HUES48 (cell line): ENCODE results near the gene PDCD7.

Experiments
- H3K27ac ChIP-seq: one replicate; pipeline ENCODE4 v1.7.0; 2013; ENCODE audit warnings: low read depth, low read length, inconsistent platforms
- H3K27me3 ChIP-seq: 2 replicates; pipeline ENCODE4 v1.6.1; 2013; ENCODE audit warnings: mild to moderate bottlenecking, low read length; ENCODE audit not compliant: control insufficient read depth, insufficient read depth
- H3K36me3 ChIP-seq: 2 replicates; pipeline ENCODE4 v1.6.1; 2013; ENCODE audit warnings: low read length; ENCODE audit not compliant: control insufficient read depth, insufficient read depth
- H3K4me1 ChIP-seq: 2 replicates; pipeline ENCODE4 v1.6.1; 2013; ENCODE audit warnings: mild to moderate bottlenecking, low read length; ENCODE audit not compliant: control insufficient read depth, insufficient read depth
- H3K4me3 ChIP-seq: 2 replicates; pipeline ENCODE4 v1.5.1; 2013; ENCODE audit warnings: mild to moderate bottlenecking, low read depth, low read length
- H3K9ac ChIP-seq: 2 replicates; pipeline ENCODE4 v1.6.1; 2013; ENCODE audit warnings: mild to moderate bottlenecking, low read depth, low read length, moderate library complexity
- H3K9me3 ChIP-seq: 2 replicates; pipeline ENCODE4 v1.6.1; 2013; ENCODE audit warnings: low read length; ENCODE audit not compliant: control insufficient read depth, insufficient read depth

PDCD7 gene

GRCh38 chr15:65130941-65131340 is 2.7 kb downstream of the PDCD7 start:
- Histone ChIP-seq H3K9me3 (no peaks in the 10 kb centered on the region), H3K27me3 (no peaks in the 10 kb centered on the region), H3K4me3 (no peak overlapping the region), H3K36me3 (peaks cover 35% of the 10 kb centered on the region), H3K27ac (no peak overlapping the region), H3K9ac (no peak overlapping the region), H3K4me1 (0 out of 2 replicates have a peak, but pooled peaks cover 3% of the 10 kb centered on the region)

- peaks cover 40% of the 10 kb centered on the region for H3K36me3 ChIP-seq
- no peak overlapping the region for H3K9ac ChIP-seq
These were observed 18.1 kb downstream of the PDCD7 start for GRCh38 chr15:65115542-65115941.

GRCh38 chr15:65115086-65115485 is 18.5 kb downstream of the PDCD7 start, which contains the start of gene UBAP1L:
Gene UBAP1L (minus strand): TSS chr15:65115200. CDS start chr15:65106215, 8,985 bp downstream.
- H3K27ac ChIP-seq = no peak within 1 kb of the TSS
- H3K4me1 ChIP-seq = no peaks in the 10 kb centered on the region
- no peaks in the 10 kb centered on the region for H3K27me3 ChIP-seq
- H3K4me3 ChIP-seq = no peak within 1 kb of the TSS
- no peak within 1 kb of the TSS for H3K9ac ChIP-seq
- H3K36me3 ChIP-seq = peaks cover 40% of the 10 kb centered on the region
- no peaks in the 10 kb centered on the region for H3K9me3 ChIP-seq

More at GRCh38 chr15:65115542-65115941, 18.1 kb downstream of the PDCD7 start:
- no peak overlapping the region for H3K4me3 ChIP-seq
- H3K27ac ChIP-seq = no peak overlapping the region
- H3K4me1 ChIP-seq = no peaks in the 10 kb centered on the region
- H3K27me3 ChIP-seq = no peaks in the 10 kb centered on the region
- no peaks in the 10 kb centered on the region for H3K9me3 ChIP-seq

GRCh38 chr15:65110676-65111292 is 22.8 kb downstream of the PDCD7 start:
- H3K4me3 ChIP-seq = no peak overlapping the region
- H3K4me1 ChIP-seq = no peaks in the 10 kb centered on the region
- H3K27me3 ChIP-seq = no peaks in the 10 kb centered on the region
- no peaks in the 10 kb centered on the region for H3K9me3 ChIP-seq
- no peak overlapping the region for H3K27ac ChIP-seq
- peaks cover 5% of the 10 kb centered on the region; the same call in 1 of the 2 replicates for H3K36me3 ChIP-seq
- no peak overlapping the region for H3K9ac ChIP-seq

GRCh38 chr15:65106011-65106590 is 27.5 kb downstream of the PDCD7 start:
- H3K27me3 ChIP-seq = peaks cover 10% of the 10 kb centered on the region; the same call in 1 of the 2 replicates
- H3K4me1 ChIP-seq = no peaks in the 10 kb centered on the region; the same call in 1 of the 2 replicates
- H3K9ac ChIP-seq = no peak overlapping the region
- H3K4me3 ChIP-seq = no peak overlapping the region
- no peak overlapping the region for H3K27ac ChIP-seq
- no peaks in the 10 kb centered on the region for H3K9me3 ChIP-seq
- H3K36me3 ChIP-seq = no peaks in the 10 kb centered on the region

- no peaks in the 10 kb centered on the region for H3K9me3 ChIP-seq
- H3K27me3 ChIP-seq = peaks cover 10% of the 10 kb centered on the region; the same call in 1 of the 2 replicates
- H3K27ac ChIP-seq = no peak overlapping the region
- H3K4me3 ChIP-seq = no peak overlapping the region
- no peak overlapping the region for H3K9ac ChIP-seq
- H3K4me1 ChIP-seq = no peaks in the 10 kb centered on the region; the same call in 1 of the 2 replicates
- no peaks in the 10 kb centered on the region for H3K36me3 ChIP-seq
These were observed 28.6 kb downstream of the PDCD7 start for GRCh38 chr15:65105038-65105437.

GRCh38 chr15:65102912-65103311 is 30.7 kb downstream of the PDCD7 start:
- H3K36me3 ChIP-seq = peaks cover 6% of the 10 kb centered on the region; the same call in 1 of the 2 replicates

GRCh38 chr15:65101891-65102708 is 31.5 kb downstream of the PDCD7 start:
- Histone ChIP-seq H3K9me3 (no peaks in the 10 kb centered on the region), H3K9ac (peak overlapping the region; percentile 36; the same call in 1 of the 2 replicates), H3K27ac (no peak overlapping the region), H3K36me3 (peaks cover 6% of the 10 kb centered on the region; the same call in 1 of the 2 replicates), H3K4me1 (no peaks in the 10 kb centered on the region; the same call in 1 of the 2 replicates), H3K27me3 (peaks cover 10% of the 10 kb centered on the region; the same call in 1 of the 2 replicates), H3K4me3 (peak overlapping the region; percentile 63)

More at GRCh38 chr15:65102912-65103311, 30.7 kb downstream of the PDCD7 start:
- peaks cover 10% of the 10 kb centered on the region; the same call in 1 of the 2 replicates for H3K27me3 ChIP-seq
- H3K4me1 ChIP-seq = no peaks in the 10 kb centered on the region; the same call in 1 of the 2 replicates
- no peak overlapping the region for H3K27ac ChIP-seq
- no peak overlapping the region for H3K4me3 ChIP-seq
- H3K9ac ChIP-seq = no peak overlapping the region
- no peaks in the 10 kb centered on the region for H3K9me3 ChIP-seq

- Histone ChIP-seq H3K9me3 (no peaks in the 10 kb centered on the region), H3K4me1 (no peaks in the 10 kb centered on the region; the same call in 1 of the 2 replicates), H3K36me3 (peaks cover 6% of the 10 kb centered on the region; the same call in 1 of the 2 replicates), H3K9ac (peak overlapping the region; percentile 32; the same call in 1 of the 2 replicates), H3K4me3 (peak overlapping the region; percentile 63), H3K27me3 (peaks cover 10% of the 10 kb centered on the region; the same call in 1 of the 2 replicates), H3K27ac (no peak overlapping the region)
These were observed 32.2 kb downstream of the PDCD7 start for GRCh38 chr15:65101411-65101890.

GRCh38 chr15:65100442-65100841 is 33.2 kb downstream of the PDCD7 start:
- no peak overlapping the region for H3K9ac ChIP-seq
- H3K4me1 ChIP-seq = no peaks in the 10 kb centered on the region; the same call in 1 of the 2 replicates
- H3K9me3 ChIP-seq = no peaks in the 10 kb centered on the region
- H3K4me3 ChIP-seq = no peak overlapping the region
- H3K36me3 ChIP-seq = peaks cover 6% of the 10 kb centered on the region; the same call in 1 of the 2 replicates
- H3K27ac ChIP-seq = no peak overlapping the region
- H3K27me3 ChIP-seq = peaks cover 10% of the 10 kb centered on the region; the same call in 1 of the 2 replicates
